ENCODE measurements around the gene TFAM.

DNA sequence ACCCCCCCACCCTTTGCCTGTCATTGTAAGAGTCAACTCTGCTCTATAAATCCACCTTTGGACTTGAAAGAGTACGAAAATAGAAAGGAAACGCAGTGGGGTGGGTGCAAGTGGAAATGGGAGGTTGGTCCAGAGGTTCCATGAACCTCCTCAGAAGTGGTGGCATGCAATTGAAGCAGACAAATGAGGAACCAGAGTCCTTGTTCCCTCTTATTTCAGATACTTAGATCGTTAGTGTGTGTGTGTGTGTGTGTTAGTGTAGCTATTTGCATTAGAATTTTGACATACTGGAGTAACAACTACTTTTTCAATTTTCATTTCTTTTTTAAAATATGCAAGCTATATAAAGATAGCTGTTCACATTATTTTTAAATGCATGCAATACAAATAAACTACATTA is 18.1 kb upstream of the TFAM start:
- TF ChIP-seq, protein P1, sequence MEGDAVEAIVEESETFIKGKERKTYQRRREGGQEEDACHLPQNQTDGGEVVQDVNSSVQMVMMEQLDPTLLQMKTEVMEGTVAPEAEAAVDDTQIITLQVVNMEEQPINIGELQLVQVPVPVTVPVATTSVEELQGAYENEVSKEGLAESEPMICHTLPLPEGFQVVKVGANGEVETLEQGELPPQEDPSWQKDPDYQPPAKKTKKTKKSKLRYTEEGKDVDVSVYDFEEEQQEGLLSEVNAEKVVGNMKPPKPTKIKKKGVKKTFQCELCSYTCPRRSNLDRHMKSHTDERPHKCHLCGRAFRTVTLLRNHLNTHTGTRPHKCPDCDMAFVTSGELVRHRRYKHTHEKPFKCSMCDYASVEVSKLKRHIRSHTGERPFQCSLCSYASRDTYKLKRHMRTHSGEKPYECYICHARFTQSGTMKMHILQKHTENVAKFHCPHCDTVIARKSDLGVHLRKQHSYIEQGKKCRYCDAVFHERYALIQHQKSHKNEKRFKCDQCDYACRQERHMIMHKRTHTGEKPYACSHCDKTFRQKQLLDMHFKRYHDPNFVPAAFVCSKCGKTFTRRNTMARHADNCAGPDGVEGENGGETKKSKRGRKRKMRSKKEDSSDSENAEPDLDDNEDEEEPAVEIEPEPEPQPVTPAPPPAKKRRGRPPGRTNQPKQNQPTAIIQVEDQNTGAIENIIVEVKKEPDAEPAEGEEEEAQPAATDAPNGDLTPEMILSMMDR (IDR thresholded peaks at IDR 0.05): no peak
- no peak for TF ChIP-seq ZFX (IDR thresholded peaks at IDR 0.05; ENCODE audit: borderline replicate concordance)

Measured in 22Rv1 (cell line).